ENCODE results near the gene ST6GALNAC5.

GRCh38 chr1:76824106-76824505, 43.2 kb upstream of the ST6GALNAC5 start:
- TF ChIP-seq GATA1 (IDR thresholded peaks at IDR 0.05; ENCODE audit: low read depth, low read length) (no peak), POLR2A (IDR thresholded peaks at IDR 0.05; ENCODE audit: low read length) (no peak)
